ENCODE data around the gene ADRA1B.
A peak's percentile ranks its signal among the peaks of the same experiment; 100 is the strongest.

ADRA1B gene

GRCh38 chr5:160021831-160022446 lies 105.7 kb downstream of the ADRA1B start:
- peak; percentile 69 for DNase-seq

Data from NCI-H69 (cell line).